Neutrophil (primary cell): ENCODE measurements around the gene ZSCAN22.

Experiments used
- H3K27ac ChIP-seq: fragments of 200-600 bp; sonication (generic); 2 replicates; pipeline ENCODE4 v1.5.1; 2016; ENCODE audit warnings: mild to moderate bottlenecking, moderate library complexity
- H3K27me3 ChIP-seq: fragments of 200-600 bp; sonication (generic); 2 replicates; pipeline ENCODE4 v1.6.0; 2016; ENCODE audit warnings: mild to moderate bottlenecking
- H3K36me3 ChIP-seq: fragments of 200-600 bp; sonication (generic); 2 replicates; pipeline ENCODE4 v1.5.1; 2017
- H3K4me1 ChIP-seq, 2 experiments: fragments of 200-600 bp in 1 of 2; sonication (generic) in 1 of 2; 1 replicate in 1 of 2; 2 replicates in 1 of 2; pipeline versions ENCODE4 v1.5.1 to v1.6.1; 2013 to 2016; ENCODE audit warnings: low read depth in 1 of 2, low read length in 1 of 2, mild to moderate bottlenecking in 1 of 2, moderate library complexity in 1 of 2; ENCODE audit not compliant: control insufficient read depth in 1 of 2, insufficient read depth in 1 of 2
- H3K4me3 ChIP-seq, 2 experiments: fragments of 200-600 bp in 1 of 2; sonication (generic) in 1 of 2; 1 replicate in 1 of 2; 2 replicates in 1 of 2; pipeline ENCODE4 v1.5.1; 2013 to 2016; ENCODE audit warnings: low read depth in 1 of 2, low read length in 1 of 2, mild to moderate bottlenecking in 1 of 2, moderate library complexity in 1 of 2
- H3K9me3 ChIP-seq: fragments of 200-600 bp; sonication (generic); 2 replicates; pipeline ENCODE4 v1.5.1; 2016
- CTCF ChIP-seq: fragments of 200-600 bp; sonication (generic); IDR thresholded peaks from 2 replicates; pipeline ENCODE4 v1.5.1; 2016; ENCODE audit warnings: antibody characterized with exemption

Gene ZSCAN22

GRCh38 chr19:58325311-58326022, 1.3 kb upstream of the ZSCAN22 start:
- Histone ChIP-seq H3K36me3 (no peaks in the 10 kb centered on the region), H3K4me1 (peaks cover 17 to 21% of the 10 kb centered on the region in 2 experiments), H3K4me3 (no peak overlapping the region), H3K27me3 (no peaks in the 10 kb centered on the region), H3K9me3 (no peaks in the 10 kb centered on the region), H3K27ac (no peak overlapping the region)
- no peak for TF ChIP-seq CTCF

- Histone ChIP-seq H3K4me3 (peak overlapping the region; percentile 78 to 94), H3K9me3 (no peaks in the 10 kb centered on the region)
These were observed 287 bp upstream of the ZSCAN22 start for GRCh38 chr19:58326501-58326913.

GRCh38 chr19:58328999-58329398, 2.2 kb downstream of the ZSCAN22 start:
- H3K9me3 ChIP-seq = no peaks in the 10 kb centered on the region
- no peak overlapping the region for H3K27ac ChIP-seq
- H3K27me3 ChIP-seq = no peaks in the 10 kb centered on the region
- H3K36me3 ChIP-seq = no peaks in the 10 kb centered on the region
- no peak overlapping the region for H3K4me3 ChIP-seq
- peaks cover 17 to 21% of the 10 kb centered on the region in 2 experiments for H3K4me1 ChIP-seq
- TF ChIP-seq CTCF = no peak

More at GRCh38 chr19:58326501-58326913, 287 bp upstream of the ZSCAN22 start:
- no peaks in the 10 kb centered on the region for H3K27me3 ChIP-seq
- peaks cover 17 to 21% of the 10 kb centered on the region in 2 experiments for H3K4me1 ChIP-seq
- TF ChIP-seq CTCF = no peak
- peak overlapping the region; percentile 75 for H3K27ac ChIP-seq
- H3K36me3 ChIP-seq = no peaks in the 10 kb centered on the region

- no peaks in the 10 kb centered on the region for H3K9me3 ChIP-seq
- no peaks in the 10 kb centered on the region for H3K27me3 ChIP-seq
- peaks cover 17 to 21% of the 10 kb centered on the region in 2 experiments for H3K4me1 ChIP-seq
- TF ChIP-seq CTCF = no peak
- H3K36me3 ChIP-seq = no peaks in the 10 kb centered on the region
- H3K27ac ChIP-seq = no peak overlapping the region
- no peak overlapping the region for H3K4me3 ChIP-seq
These were observed 3.7 kb downstream of the ZSCAN22 start for GRCh38 chr19:58330458-58330857.

- H3K36me3 ChIP-seq = no peaks in the 10 kb centered on the region
- no peak overlapping the region for H3K27ac ChIP-seq
- H3K4me1 ChIP-seq = peaks cover 4% of the 10 kb centered on the region in 2 experiments
- no peaks in the 10 kb centered on the region for H3K27me3 ChIP-seq
- H3K4me3 ChIP-seq = no peak overlapping the region
- TF ChIP-seq CTCF = no peak
- H3K9me3 ChIP-seq = no peaks in the 10 kb centered on the region
These were observed 5.9 kb downstream of the ZSCAN22 start for GRCh38 chr19:58332697-58333096.
